Bronchial epithelial cell (primary cell): ENCODE results near the gene RBMS2. TPM values are rescaled to one million over a fixed set of nuclear protein-coding genes. Genes with fewer than 3 reads are reported as not detected.

Experiments used
- DNase-seq: peaks from one replicate; pipeline ENCODE4 v3.0.0-alpha.2; 2010; ENCODE audit warnings: low read depth
- FAIRE-seq: peaks from 2 replicates; lab custom pipeline; 2011; peaks lifted over from hg19 to GRCh38; lab: Jason Lieb, UNC
- H3K27me3 ChIP-seq: 2 replicates; pipeline ENCODE4 v1.5.1; 2011; ENCODE audit warnings: low read length; ENCODE audit not compliant: control insufficient read depth, insufficient read depth
- H3K36me3 ChIP-seq: 2 replicates; pipeline ENCODE4 v1.5.1; 2011; ENCODE audit warnings: low read length; ENCODE audit not compliant: control insufficient read depth, insufficient read depth
- H3K4me3 ChIP-seq: 2 replicates; pipeline ENCODE4 v1.5.1; 2011; ENCODE audit warnings: mild to moderate bottlenecking, low read depth, low read length, control low read depth
- CTCF ChIP-seq: IDR thresholded peaks from 2 replicates; pipeline ENCODE4 v1.5.1; 2011; ENCODE audit warnings: mild to moderate bottlenecking, moderate library complexity, low read length, control low read depth, inconsistent platforms; ENCODE audit not compliant: insufficient read depth, severe bottlenecking
- total RNA-seq: library from RNA; depleted of rRNA; stranded (reverse); fragments of >200 nt; gene quantifications from 2 replicates; pipeline ENCODE4 v1.2.1, GENCODE V29; 2014

RBMS2 gene
- total RNA-seq, 1 donor from 2014 or later, result 9.2 TPM

DNA sequence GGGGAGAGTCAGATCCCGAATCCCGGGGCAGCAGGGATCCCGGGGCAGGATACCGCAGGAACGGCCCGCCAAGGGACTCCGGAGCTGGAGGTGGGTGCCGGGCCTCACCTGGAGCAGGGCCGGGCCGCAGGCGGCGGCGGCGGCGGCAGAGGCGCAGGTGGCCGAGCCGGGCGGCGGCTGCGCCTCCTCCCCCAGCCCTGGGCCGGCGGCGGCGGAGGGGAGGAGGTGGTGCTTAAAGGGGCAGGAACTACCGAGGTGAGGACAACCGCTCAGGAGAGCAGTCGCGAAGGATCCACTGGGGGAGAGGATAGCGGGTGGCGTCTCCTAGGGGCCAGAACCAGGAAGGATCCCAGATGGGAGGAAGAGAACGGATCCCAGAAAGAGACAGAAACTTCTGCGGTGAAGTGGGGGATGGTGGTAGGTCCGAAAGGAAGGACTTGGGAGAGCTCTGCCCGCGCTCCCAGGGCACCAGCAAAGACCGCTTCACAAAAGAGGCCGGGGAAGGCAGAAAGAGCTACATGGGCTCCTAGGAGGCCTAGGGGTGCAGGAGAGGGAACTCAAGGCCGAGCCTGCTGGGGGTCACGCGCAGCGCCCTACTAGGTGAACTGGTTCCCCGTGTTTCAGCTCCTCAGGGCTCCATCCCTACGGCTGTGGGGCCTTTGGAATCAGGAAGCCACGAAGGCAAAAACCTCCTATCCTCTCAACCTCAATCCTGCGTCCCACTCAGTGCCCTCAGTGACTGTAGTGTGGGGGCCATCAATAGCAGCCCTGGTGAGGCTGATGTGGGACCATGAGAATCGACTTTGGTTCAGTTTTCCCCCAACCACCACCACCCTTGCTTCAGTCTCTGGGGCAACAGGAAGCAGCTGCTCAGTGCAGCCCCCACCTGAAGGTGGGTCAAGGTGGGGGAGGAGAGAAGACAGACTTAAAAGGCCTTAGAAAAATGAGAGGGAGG lies 113.5 kb downstream of the RBMS2 start:
- Histone ChIP-seq H3K36me3 (peaks cover 9% of the 10 kb centered on the region), H3K4me3 (peak overlapping the region; percentile 85), H3K27me3 (no peaks in the 10 kb centered on the region)
- DNase-seq (peak; percentile 86), FAIRE-seq (no peak)
- TF ChIP-seq CTCF, result peak; percentile 71

DNA sequence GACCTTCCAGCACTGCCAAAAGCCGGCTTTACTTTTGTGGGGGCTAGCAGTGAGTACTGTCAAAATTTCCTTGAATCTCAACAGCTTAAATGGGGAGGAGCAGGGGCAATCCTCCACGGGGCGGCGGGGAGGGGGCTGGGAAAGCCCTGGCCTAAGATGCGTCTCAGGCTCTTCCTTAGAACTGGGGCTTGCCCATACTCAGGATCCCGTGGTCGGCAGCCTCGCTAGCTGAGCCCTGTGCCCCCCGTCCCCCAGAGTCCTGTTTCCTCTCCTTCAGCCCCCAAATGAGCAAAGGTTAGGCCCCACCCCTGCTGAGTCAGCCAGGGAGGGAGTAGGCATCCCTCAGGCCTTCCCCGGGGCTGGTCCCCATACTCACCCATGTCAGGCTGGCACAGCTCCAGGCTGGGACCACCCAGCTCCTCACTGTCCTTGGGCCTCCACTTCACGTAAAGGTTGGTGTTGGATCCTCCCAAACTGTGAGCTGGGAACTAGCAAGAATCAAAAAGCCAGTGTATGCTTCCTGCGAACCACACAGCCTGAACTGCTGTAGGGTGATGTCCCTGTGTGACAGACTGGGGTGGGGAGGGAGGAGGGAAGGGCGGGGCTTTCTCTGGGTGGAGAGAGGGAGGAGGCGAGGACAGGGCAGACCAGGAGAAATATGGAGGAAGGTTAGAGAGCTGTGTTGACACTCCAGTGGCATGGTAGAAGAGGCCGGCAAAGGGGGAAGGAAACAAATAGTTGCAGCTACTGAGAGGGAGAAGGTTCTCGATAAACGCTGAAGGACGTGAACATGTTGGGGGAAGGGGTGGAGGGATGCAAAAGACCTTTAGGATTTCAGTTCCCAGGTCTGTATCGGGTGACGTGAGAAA lies 114.4 kb downstream of the RBMS2 start:
- peak overlapping the region; percentile 85 for H3K4me3 ChIP-seq
- DNase-seq (peak; percentile 85), FAIRE-seq (no peak)
- H3K36me3 ChIP-seq, result peaks cover 9% of the 10 kb centered on the region
- no peaks in the 10 kb centered on the region for H3K27me3 ChIP-seq
- TF ChIP-seq CTCF, result no peak

DNA sequence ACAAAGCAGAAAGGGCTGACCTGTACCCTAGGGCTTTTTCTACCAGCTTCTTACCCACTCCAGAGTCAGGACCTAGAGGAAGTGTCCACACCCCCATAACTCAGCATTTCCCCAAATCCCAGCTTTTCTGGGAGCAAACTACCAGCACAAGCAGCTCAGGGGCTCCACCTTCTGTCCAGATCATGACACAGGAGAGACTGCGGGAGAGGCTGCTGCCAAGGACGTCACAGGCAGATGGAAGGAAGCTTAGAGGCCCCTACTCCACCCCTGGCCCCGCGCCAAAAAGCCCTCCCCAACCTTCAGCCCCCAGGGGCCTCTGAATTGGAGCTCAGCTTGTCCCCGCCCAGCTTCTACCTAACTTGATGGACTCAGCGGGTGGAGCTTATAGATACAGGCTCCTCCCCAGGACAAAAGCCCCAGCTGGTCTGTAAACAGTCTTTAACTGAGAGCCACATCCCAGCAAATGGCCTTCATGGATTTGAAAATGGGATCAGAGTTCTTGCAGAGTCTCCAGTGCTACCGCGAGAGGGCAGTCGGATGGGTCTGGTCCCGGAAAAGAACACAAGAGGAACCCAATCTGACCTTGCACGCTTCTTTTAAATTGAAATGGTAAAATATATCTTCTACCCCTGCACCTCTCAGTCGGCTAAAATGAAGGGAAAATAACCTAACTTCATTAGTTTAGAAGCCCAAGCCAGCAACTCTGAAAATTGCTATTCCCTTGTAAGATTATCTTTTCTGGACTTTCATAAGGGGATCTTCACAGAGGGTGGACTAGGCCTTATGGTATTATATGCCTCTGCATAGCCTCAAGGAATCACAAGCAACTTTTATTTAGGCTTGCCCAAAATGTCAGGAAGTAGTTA lies 115.3 kb downstream of the RBMS2 start:
- Histone ChIP-seq H3K36me3 (peaks cover 9% of the 10 kb centered on the region), H3K4me3 (peak overlapping the region; percentile 85), H3K27me3 (no peaks in the 10 kb centered on the region)
- FAIRE-seq (no peak), DNase-seq (peak; percentile 98)
- peak; percentile 82 for TF ChIP-seq CTCF

DNA sequence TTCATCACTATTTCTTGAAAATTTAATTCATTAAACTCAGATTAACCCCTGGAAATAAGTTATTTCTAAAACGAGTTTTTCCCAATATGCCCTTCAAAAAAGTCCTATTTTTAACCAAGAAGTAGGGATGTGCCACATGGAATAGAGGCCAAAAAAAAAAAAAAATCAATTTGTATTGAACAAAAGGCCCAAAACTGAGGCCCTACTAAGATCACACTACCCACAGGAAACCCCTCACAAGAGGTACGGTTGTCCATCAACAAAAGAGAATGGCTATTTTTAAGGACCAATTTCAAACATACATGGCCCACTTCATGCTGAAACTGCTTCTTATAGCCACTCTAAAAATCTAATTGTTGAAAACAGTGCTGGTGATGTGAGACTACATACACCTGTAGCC lies 116.0 kb downstream of the RBMS2 start:
- peaks cover 16% of the 10 kb centered on the region for H3K36me3 ChIP-seq
- H3K4me3 ChIP-seq, result no peak overlapping the region
- no peak for FAIRE-seq
- no peak for TF ChIP-seq CTCF
- H3K27me3 ChIP-seq, result no peaks in the 10 kb centered on the region
- DNase-seq, result no peak

DNA sequence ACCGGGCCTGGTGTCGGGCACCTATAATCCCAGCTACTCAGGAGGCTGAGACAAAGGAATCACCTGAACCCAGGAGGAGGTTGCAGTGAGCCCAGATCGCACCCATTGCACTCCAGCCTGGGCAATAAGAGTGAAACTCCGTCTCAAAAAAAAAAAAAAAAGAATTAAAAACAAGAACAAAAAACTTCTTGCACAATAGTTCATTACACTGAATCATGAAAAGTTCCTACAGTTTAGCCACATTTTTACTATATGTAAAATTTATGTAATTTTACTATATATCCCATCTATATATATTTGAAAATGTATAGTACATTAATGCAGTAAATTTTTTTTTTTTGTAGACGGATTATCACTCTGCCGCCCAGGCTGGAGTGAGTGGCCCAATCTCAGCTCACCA lies 119.6 kb downstream of the RBMS2 start:
- Histone ChIP-seq H3K4me3 (no peak overlapping the region), H3K36me3 (peaks cover 21% of the 10 kb centered on the region), H3K27me3 (no peaks in the 10 kb centered on the region)
- DNase-seq, result no peak
- no peak for TF ChIP-seq CTCF
- no peak for FAIRE-seq
